Astrocyte (in vitro differentiated cells and primary cell): Measurements from ENCODE around the gene OMA1.

Experiments
- CTCF ChIP-seq: IDR thresholded peaks from 2 replicates; pipeline ENCODE4 v1.5.1; 2011; ENCODE audit warnings: low read depth, mild to moderate bottlenecking, inconsistent platforms, low read length, moderate library complexity; ENCODE audit not compliant: insufficient read depth
- EZH2 ChIP-seq: IDR thresholded peaks from 2 replicates; pipeline ENCODE4 v1.6.1; 2012; ENCODE audit warnings: mild to moderate bottlenecking, low read length, inconsistent platforms; ENCODE audit not compliant: insufficient read depth

GRCh38 chr1:58443986-58444868 lies 102.3 kb downstream of the OMA1 start:
- TF ChIP-seq EZH2 (no peak), CTCF (no peak)
